ENCODE data around the gene CASK.

CASK gene

GRCh38 chrX:41621222-41621723 is 302.1 kb downstream of the CASK start:
- no peak overlapping the region for H3K27ac ChIP-seq (ENCODE audit: low read depth, low read length)
- H4K20me1 ChIP-seq (ENCODE audit: control insufficient read depth, insufficient read depth, low read depth, low read length) = no peaks in the 10 kb centered on the region
- peaks cover 8% of the 10 kb centered on the region for H3K4me1 ChIP-seq (ENCODE audit: control insufficient read depth, low read length)
- H3K4me2 ChIP-seq (ENCODE audit: low read length) = no peak overlapping the region
- no peak overlapping the region for H3K4me3 ChIP-seq (ENCODE audit: low read length)
- H3K9me2 ChIP-seq (replicated peaks; ENCODE audit: control insufficient read depth, low read length) = no peaks in the 10 kb centered on the region
- no peaks in the 10 kb centered on the region for H3K79me2 ChIP-seq (ENCODE audit: control insufficient read depth, low read length)
- no peaks in the 10 kb centered on the region for H3K36me3 ChIP-seq (ENCODE audit: control insufficient read depth, low read length)
- TF ChIP-seq, protein P1, sequence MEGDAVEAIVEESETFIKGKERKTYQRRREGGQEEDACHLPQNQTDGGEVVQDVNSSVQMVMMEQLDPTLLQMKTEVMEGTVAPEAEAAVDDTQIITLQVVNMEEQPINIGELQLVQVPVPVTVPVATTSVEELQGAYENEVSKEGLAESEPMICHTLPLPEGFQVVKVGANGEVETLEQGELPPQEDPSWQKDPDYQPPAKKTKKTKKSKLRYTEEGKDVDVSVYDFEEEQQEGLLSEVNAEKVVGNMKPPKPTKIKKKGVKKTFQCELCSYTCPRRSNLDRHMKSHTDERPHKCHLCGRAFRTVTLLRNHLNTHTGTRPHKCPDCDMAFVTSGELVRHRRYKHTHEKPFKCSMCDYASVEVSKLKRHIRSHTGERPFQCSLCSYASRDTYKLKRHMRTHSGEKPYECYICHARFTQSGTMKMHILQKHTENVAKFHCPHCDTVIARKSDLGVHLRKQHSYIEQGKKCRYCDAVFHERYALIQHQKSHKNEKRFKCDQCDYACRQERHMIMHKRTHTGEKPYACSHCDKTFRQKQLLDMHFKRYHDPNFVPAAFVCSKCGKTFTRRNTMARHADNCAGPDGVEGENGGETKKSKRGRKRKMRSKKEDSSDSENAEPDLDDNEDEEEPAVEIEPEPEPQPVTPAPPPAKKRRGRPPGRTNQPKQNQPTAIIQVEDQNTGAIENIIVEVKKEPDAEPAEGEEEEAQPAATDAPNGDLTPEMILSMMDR (IDR thresholded peaks at IDR 0.05; ENCODE audit: low read depth, low read length, poor library complexity, severe bottlenecking) = no peak
- no peak for TF ChIP-seq EZH2phosphoT487 (IDR thresholded peaks at IDR 0.05; ENCODE audit: borderline replicate concordance, low read length)
- no peaks in the 10 kb centered on the region for H3F3A ChIP-seq (ENCODE audit: control insufficient read depth, insufficient read depth)
- H3K9me3 ChIP-seq (ENCODE audit: control insufficient read depth, insufficient read depth, low read length) = no peaks in the 10 kb centered on the region
- no peaks in the 10 kb centered on the region for H3K27me3 ChIP-seq (ENCODE audit: control insufficient read depth, low read length)

DNA sequence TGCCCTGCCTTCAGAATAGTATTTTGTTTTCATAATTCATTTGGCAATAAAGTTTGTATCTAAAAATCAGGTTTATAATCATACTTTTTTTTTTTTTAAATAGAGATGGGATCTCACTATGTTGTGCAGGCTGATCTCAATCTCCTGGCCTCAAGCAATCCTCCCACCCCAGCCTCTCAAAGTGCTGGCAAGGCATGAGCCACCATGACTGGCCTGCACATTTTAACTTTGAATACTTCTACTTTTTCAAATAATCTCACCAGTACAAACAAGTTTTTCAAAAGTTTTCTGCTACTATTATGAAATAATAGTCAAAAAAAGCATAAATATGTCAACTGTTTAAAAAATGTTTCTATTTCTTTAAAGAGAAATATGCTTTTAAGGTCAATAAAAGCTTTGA is 304.1 kb downstream of the CASK start:
- H3K36me3 ChIP-seq (ENCODE audit: control insufficient read depth, low read length) = no peaks in the 10 kb centered on the region
- no peak overlapping the region for H3K4me3 ChIP-seq (ENCODE audit: low read length)
- no peak overlapping the region for H3K4me2 ChIP-seq (ENCODE audit: low read length)
- no peaks in the 10 kb centered on the region for H3K27me3 ChIP-seq (ENCODE audit: control insufficient read depth, low read length)
- H4K20me1 ChIP-seq (ENCODE audit: control insufficient read depth, insufficient read depth, low read depth, low read length) = no peaks in the 10 kb centered on the region
- H3K79me2 ChIP-seq (ENCODE audit: control insufficient read depth, low read length) = no peaks in the 10 kb centered on the region
- TF ChIP-seq, protein P1 (IDR thresholded peaks at IDR 0.05; ENCODE audit: low read depth, low read length, poor library complexity, severe bottlenecking) = no peak
- TF ChIP-seq EZH2phosphoT487 (IDR thresholded peaks at IDR 0.05; ENCODE audit: borderline replicate concordance, low read length) = no peak
- no peaks in the 10 kb centered on the region for H3K9me3 ChIP-seq (ENCODE audit: control insufficient read depth, insufficient read depth, low read length)
- H3F3A ChIP-seq (ENCODE audit: control insufficient read depth, insufficient read depth) = no peaks in the 10 kb centered on the region
- peaks cover 8% of the 10 kb centered on the region for H3K4me1 ChIP-seq (ENCODE audit: control insufficient read depth, low read length)
- no peaks in the 10 kb centered on the region for H3K9me2 ChIP-seq (replicated peaks; ENCODE audit: control insufficient read depth, low read length)
- no peak overlapping the region for H3K27ac ChIP-seq (ENCODE audit: low read depth, low read length)

- TF ChIP-seq, protein P1 (IDR thresholded peaks at IDR 0.05; ENCODE audit: low read depth, low read length, poor library complexity, severe bottlenecking) = no peak
- TF ChIP-seq EZH2phosphoT487 (IDR thresholded peaks at IDR 0.05; ENCODE audit: borderline replicate concordance, low read length) = no peak
- Histone ChIP-seq H3K27me3 (ENCODE audit: control insufficient read depth, low read length) (no peaks in the 10 kb centered on the region), H3K9me3 (ENCODE audit: control insufficient read depth, insufficient read depth, low read length) (no peaks in the 10 kb centered on the region), H3F3A (ENCODE audit: control insufficient read depth, insufficient read depth) (no peaks in the 10 kb centered on the region), H3K4me1 (ENCODE audit: control insufficient read depth, low read length) (peaks cover 8% of the 10 kb centered on the region), H3K36me3 (ENCODE audit: control insufficient read depth, low read length) (no peaks in the 10 kb centered on the region), H3K27ac (ENCODE audit: low read depth, low read length) (no peak overlapping the region), H3K9me2 (replicated peaks; ENCODE audit: control insufficient read depth, low read length) (no peaks in the 10 kb centered on the region), H4K20me1 (ENCODE audit: control insufficient read depth, insufficient read depth, low read depth, low read length) (no peaks in the 10 kb centered on the region), H3K4me2 (ENCODE audit: low read length) (no peak overlapping the region), H3K4me3 (ENCODE audit: low read length) (no peak overlapping the region), H3K79me2 (ENCODE audit: control insufficient read depth, low read length) (no peaks in the 10 kb centered on the region)
These were observed 306.4 kb downstream of the CASK start for GRCh38 chrX:41616935-41617334.
